Gastroesophageal sphincter (tissue), 4 donors: ENCODE results near the gene PIP5K1B. TPM values are rescaled to one million over a fixed set of nuclear protein-coding genes. Genes with fewer than 3 reads are reported as not detected.

ENCODE experiments used
- ATAC-seq: fragments of 150-250 bp; one replicate; pipeline ENCODE4 v1.9.1; 2016; ENCODE audit warnings: mild to moderate bottlenecking, moderate library complexity
- H3K27ac ChIP-seq, 4 donors: fragments of 200-600 bp; sonication (generic) in 3 of 4; 1 replicate in 3 of 4; 2 replicates in 1 of 4; pipeline ENCODE4 v1.5.1; 2016 to 2019
- H3K27me3 ChIP-seq: fragments of 200-600 bp; sonication (generic); one replicate; pipeline ENCODE4 v1.5.1; 2019
- H3K36me3 ChIP-seq, 2 donors: fragments of 200-600 bp; sonication (generic); one replicate each; pipeline ENCODE4 v1.5.1; 2019; ENCODE audit warnings: control low read depth in 1 of 2
- H3K4me1 ChIP-seq, 3 donors: fragments of 200-600 bp; sonication (generic); 1 replicate in 2 of 3; 2 replicates in 1 of 3; pipeline ENCODE4 v1.5.1; 2016 to 2019; ENCODE audit warnings: control low read depth in 2 of 3
- H3K4me3 ChIP-seq, 2 donors: fragments of 200-600 bp; sonication (generic); one replicate each; pipeline ENCODE4 v1.5.1; 2019; ENCODE audit warnings: mild to moderate bottlenecking in 1 of 2, moderate library complexity in 1 of 2
- H3K9me3 ChIP-seq, 3 donors: fragments of 200-600 bp; sonication (generic); one replicate each; pipeline ENCODE4 v1.5.1; 2017 to 2019; ENCODE audit warnings: control low read depth in 2 of 3
- EP300 ChIP-seq: sonication (generic); formaldehyde crosslinking; IDR thresholded peaks from one replicate; pipeline ENCODE4 v1.6.1; 2017; ENCODE audit warnings: antibody characterized with exemption, mild to moderate bottlenecking
- POLR2A ChIP-seq, 2 donors: fragments of 450-650 bp; IDR thresholded peaks; one replicate each; pipeline ENCODE4 v1.6.1; 2017; ENCODE audit warnings: antibody characterized with exemption in 2 of 2, mild to moderate bottlenecking in 2 of 2, moderate library complexity in 1 of 2
- POLR2AphosphoS5 ChIP-seq: sonication (generic); formaldehyde crosslinking; IDR thresholded peaks from one replicate; pipeline ENCODE4 v1.6.1; 2017; ENCODE audit warnings: antibody characterized with exemption
- WGBS, 2 donors: methylation state at CpG; one replicate each; pipeline ENCODE4 v1.1.5; 2018; ENCODE audit warnings: low coverage in 1 of 2; 5-methylcytosine and 5-hydroxymethylcytosine counted together
- total RNA-seq, 4 donors: library from RNA; depleted of rRNA; stranded (reverse); fragments of >200 nt; gene quantifications; one replicate each; pipeline ENCODE4 v1.1.0, GENCODE V29; 2016
- TF ChIP-seq, protein P1 (sequence below), 4 experiments: fragments of 200-600 bp in 2 of 4; fragments of 450-650 bp in 2 of 4; sonication (generic) in 1 of 4; IDR thresholded peaks; one replicate each; pipeline ENCODE4 v1.5.1; 2017 to 2019; ENCODE audit warnings: antibody characterized with exemption in 4 of 4, mild to moderate bottlenecking in 2 of 4, moderate library complexity in 2 of 4

Gene PIP5K1B
- total RNA-seq, 4 donors from 2014 or later, result 0.67 to 5.1 (median 1.2) TPM

DNA sequence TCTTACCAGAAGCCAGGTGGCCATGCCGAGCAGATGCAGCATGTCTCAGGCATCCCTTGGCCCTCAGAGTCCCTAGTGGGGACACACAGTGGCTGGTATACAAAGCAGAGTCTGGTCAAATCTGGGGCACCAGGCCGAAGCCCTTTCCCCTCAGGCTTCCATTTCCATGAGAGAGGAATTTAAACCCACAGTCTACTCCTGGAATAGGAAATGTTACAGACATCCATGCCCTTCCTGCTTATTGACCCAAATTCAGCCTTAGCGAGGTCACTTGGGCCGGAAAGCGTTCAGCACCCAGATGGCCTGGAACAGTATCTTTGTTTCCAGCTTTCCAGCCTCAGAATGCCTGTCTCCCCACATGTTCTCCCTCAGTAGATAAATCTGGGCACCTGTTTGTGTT, 131.7 kb downstream of the PIP5K1B start:
- H3K27me3 ChIP-seq, result no peaks in the 10 kb centered on the region
- H3K27ac ChIP-seq, result no peak overlapping the region
- no peaks in the 10 kb centered on the region for H3K36me3 ChIP-seq
- no peaks in the 10 kb centered on the region for H3K4me1 ChIP-seq
- TF ChIP-seq EP300 (no peak), POLR2AphosphoS5 (no peak)
- TF ChIP-seq, protein P1, sequence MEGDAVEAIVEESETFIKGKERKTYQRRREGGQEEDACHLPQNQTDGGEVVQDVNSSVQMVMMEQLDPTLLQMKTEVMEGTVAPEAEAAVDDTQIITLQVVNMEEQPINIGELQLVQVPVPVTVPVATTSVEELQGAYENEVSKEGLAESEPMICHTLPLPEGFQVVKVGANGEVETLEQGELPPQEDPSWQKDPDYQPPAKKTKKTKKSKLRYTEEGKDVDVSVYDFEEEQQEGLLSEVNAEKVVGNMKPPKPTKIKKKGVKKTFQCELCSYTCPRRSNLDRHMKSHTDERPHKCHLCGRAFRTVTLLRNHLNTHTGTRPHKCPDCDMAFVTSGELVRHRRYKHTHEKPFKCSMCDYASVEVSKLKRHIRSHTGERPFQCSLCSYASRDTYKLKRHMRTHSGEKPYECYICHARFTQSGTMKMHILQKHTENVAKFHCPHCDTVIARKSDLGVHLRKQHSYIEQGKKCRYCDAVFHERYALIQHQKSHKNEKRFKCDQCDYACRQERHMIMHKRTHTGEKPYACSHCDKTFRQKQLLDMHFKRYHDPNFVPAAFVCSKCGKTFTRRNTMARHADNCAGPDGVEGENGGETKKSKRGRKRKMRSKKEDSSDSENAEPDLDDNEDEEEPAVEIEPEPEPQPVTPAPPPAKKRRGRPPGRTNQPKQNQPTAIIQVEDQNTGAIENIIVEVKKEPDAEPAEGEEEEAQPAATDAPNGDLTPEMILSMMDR (IDR thresholded peaks at IDR 0.05), result no peak
- no peaks in the 10 kb centered on the region for H3K9me3 ChIP-seq
- WGBS, 2 donors, result no CpG with 5 or more reads among the region's 5 CpGs
- no peak for ATAC-seq
- no peak overlapping the region for H3K4me3 ChIP-seq

DNA sequence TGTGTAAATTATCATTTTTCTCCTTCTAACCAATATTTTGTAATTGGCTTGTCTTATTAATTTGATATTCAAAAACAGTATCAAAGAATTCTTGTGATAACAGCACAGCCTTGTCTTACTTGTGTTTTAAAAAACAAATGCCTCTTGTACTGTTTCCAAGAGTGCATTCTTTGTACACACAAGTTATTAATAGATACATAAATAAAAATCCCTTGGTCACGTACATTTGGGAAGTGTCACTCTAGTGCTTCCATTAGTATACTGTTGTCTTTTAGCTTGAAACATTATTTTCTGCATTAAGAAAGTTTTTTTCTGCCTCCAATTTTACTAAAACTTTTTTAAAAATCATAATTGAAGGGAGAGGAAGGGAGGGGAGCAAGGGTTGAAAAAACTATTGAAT, 133.2 kb downstream of the PIP5K1B start:
- Histone ChIP-seq H3K27ac (no peak overlapping the region), H3K9me3 (no peaks in the 10 kb centered on the region), H3K4me3 (no peak overlapping the region), H3K27me3 (no peaks in the 10 kb centered on the region), H3K4me1 (no peaks in the 10 kb centered on the region), H3K36me3 (no peaks in the 10 kb centered on the region)
- no peak for ATAC-seq
- 26 to 35% methylated on average over 1 of the region's 1 CpG for WGBS, 2 donors
- no peak for TF ChIP-seq POLR2A (IDR thresholded peaks at IDR 0.05)
- TF ChIP-seq, protein P1 (IDR thresholded peaks at IDR 0.05), result no peak
- no peak for TF ChIP-seq EP300
- TF ChIP-seq POLR2AphosphoS5, result no peak

DNA sequence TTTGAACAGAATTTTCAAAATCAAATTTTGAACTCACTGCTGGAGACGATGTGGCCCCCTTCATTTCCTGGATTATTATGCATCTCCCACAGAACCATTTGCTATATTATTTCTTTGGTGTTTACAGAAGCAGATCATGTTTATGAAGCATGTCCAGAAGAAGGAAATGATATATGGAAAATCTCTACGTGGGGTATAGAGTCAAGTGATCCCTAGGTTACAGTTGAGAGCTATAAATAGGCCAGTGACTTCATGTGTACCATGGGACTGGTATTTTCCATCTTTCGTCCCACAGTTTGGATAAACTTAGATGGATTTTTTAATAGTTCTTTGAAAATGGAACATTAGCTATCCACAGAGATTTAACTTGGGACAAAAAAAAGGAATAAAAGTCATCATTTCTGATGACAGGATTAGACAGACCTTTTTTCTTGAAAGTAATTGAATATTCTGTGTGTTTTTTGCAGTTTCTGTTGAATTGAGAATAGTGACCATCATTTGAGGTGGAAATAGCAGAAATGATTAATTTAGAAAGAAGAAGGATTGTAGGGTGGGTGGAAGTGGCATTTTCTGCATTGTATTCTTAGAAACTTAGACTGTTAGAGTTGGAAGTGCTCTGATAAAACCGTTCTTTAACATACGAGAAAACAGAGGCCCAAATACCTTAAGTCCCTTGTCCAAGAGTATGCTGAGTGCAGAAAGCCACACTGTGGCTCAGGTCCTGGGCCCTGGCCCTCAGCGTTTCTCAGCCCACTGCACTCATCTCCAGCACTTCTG, 136.4 kb downstream of the PIP5K1B start:
- TF ChIP-seq, protein P1 (IDR thresholded peaks at IDR 0.05), result no peak
- TF ChIP-seq EP300, result no peak
- no peak for TF ChIP-seq POLR2A (IDR thresholded peaks at IDR 0.05)
- no peak for TF ChIP-seq POLR2AphosphoS5
- Histone ChIP-seq H3K4me1 (no peaks in the 10 kb centered on the region), H3K4me3 (no peak overlapping the region), H3K27ac (peak overlapping the region in 1 of 4 donors; percentile 17), H3K9me3 (no peaks in the 10 kb centered on the region), H3K27me3 (no peaks in the 10 kb centered on the region), H3K36me3 (no peaks in the 10 kb centered on the region)
- ATAC-seq, result no peak
- WGBS, 2 donors, result 40 to 44% methylated on average over 5 of the region's 6 CpGs

DNA sequence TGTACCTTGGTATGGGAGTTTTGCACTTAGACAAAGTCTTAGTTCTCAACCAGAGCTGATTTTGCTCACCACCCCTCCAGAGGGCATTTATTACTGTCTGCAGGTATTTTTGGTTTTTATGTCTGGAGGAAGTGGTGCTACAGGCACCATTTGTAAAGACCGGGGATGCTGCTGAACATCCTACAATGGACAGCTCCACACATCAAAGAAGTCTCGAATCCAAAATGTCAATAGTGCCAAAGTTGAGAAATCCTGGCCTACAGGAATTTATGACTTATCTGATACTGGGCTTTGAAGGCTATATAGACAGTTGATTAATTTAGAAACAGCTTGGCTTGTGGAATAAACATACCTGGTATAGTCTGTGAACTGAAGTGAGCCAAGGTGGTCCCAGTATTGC, 137.5 kb downstream of the PIP5K1B start:
- Histone ChIP-seq H3K36me3 (no peaks in the 10 kb centered on the region), H3K27ac (no peak overlapping the region), H3K4me3 (no peak overlapping the region), H3K9me3 (no peaks in the 10 kb centered on the region), H3K27me3 (no peaks in the 10 kb centered on the region), H3K4me1 (no peaks in the 10 kb centered on the region)
- ATAC-seq, result no peak
- TF ChIP-seq EP300 (no peak), POLR2A (IDR thresholded peaks at IDR 0.05) (no peak), POLR2AphosphoS5 (no peak)
- TF ChIP-seq, protein P1 (IDR thresholded peaks at IDR 0.05), result no peak
- WGBS, 2 donors, result 60 to 92% methylated on average over 2 of the region's 2 CpGs

DNA sequence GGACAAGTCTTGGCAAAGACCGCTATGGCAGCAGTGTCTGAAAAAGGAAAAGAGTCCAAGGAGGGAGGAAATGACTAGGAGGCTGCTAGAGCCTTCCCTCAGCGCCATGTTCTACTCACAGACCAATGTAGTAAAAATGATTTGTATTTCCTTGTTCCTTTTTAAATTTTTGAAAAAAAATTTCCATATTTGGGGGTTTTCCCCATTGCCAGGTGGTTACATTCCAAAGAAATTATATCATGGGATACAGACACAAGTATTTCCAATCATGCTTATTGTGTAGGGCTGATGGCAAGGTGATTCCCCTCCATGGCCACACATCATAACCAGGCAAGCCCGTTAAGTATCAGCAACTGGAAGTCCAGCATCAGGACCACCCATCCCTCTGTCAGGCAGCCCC, 138.2 kb downstream of the PIP5K1B start:
- Histone ChIP-seq H3K36me3 (no peaks in the 10 kb centered on the region), H3K9me3 (no peaks in the 10 kb centered on the region), H3K27ac (no peak overlapping the region), H3K4me3 (no peak overlapping the region), H3K4me1 (no peaks in the 10 kb centered on the region), H3K27me3 (no peaks in the 10 kb centered on the region)
- 67 to 95% methylated on average over 3 of the region's 3 CpGs for WGBS, 2 donors
- no peak for TF ChIP-seq EP300
- TF ChIP-seq, protein P1 (IDR thresholded peaks at IDR 0.05), result no peak
- TF ChIP-seq POLR2AphosphoS5, result no peak
- TF ChIP-seq POLR2A (IDR thresholded peaks at IDR 0.05), result no peak
- ATAC-seq, result no peak
